Fibroblast of lung (primary cell): ENCODE measurements around the gene TAS2R1.

Source experiments
- EZH2 ChIP-seq: IDR thresholded peaks from 2 replicates; pipeline ENCODE4 v1.5.1; 2012; ENCODE audit warnings: low read length, control low read depth, mild to moderate bottlenecking; ENCODE audit errors: missing control alignments
- TF ChIP-seq, protein P1 (sequence below), 2 donors: IDR thresholded peaks in 1 of 2; conservative IDR thresholded peaks in 1 of 2; 1 replicate in 1 of 2; 2 replicates in 1 of 2; pipeline ENCODE4 v1.5.1; 2011 to 2012; ENCODE audit warnings: low read length in 2 of 2, control low read depth in 1 of 2, inconsistent platforms in 1 of 2, low read depth in 1 of 2, mild to moderate bottlenecking in 1 of 2

DNA sequence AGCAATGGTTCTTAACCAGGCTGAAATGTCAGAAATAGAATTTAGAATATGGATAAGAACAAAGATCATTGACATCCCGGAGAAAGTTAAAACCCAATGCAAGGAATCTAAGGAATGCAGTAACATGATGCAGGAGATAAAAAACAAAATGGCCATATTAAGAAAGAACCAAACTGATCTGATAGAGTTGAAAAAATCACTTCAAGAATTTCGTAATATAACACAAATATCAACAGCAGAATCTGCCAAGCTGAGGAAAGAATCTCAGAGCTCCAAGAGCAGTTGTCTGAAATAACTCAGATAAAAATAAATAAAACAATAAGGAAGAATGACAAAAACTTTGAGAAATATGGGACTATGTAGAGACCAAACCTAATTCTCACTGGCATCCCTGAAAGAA is 37.8 kb upstream of the TAS2R1 start:
- TF ChIP-seq, protein P1, sequence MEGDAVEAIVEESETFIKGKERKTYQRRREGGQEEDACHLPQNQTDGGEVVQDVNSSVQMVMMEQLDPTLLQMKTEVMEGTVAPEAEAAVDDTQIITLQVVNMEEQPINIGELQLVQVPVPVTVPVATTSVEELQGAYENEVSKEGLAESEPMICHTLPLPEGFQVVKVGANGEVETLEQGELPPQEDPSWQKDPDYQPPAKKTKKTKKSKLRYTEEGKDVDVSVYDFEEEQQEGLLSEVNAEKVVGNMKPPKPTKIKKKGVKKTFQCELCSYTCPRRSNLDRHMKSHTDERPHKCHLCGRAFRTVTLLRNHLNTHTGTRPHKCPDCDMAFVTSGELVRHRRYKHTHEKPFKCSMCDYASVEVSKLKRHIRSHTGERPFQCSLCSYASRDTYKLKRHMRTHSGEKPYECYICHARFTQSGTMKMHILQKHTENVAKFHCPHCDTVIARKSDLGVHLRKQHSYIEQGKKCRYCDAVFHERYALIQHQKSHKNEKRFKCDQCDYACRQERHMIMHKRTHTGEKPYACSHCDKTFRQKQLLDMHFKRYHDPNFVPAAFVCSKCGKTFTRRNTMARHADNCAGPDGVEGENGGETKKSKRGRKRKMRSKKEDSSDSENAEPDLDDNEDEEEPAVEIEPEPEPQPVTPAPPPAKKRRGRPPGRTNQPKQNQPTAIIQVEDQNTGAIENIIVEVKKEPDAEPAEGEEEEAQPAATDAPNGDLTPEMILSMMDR (conservative IDR thresholded peaks at IDR 0.05 in 1 of 2, IDR thresholded peaks at IDR 0.05 in 1 of 2; ENCODE audit: low read depth in 1 of 2, low read length in 2 of 2): no peak
- TF ChIP-seq EZH2: no peak
